GM19467 (cell line): ENCODE measurements around the gene SLC12A7.

Experiments used
- ATAC-seq: cut with Tn5 transposase; IDR thresholded peaks from one replicate; pipeline ENCODE4 v1.9.1; 2021; ENCODE audit warnings: mild to moderate bottlenecking, moderate library complexity; ENCODE audit not compliant: unreplicated experiment

The SLC12A7 gene

GRCh38 chr5:1038417-1039209 lies 73.2 kb downstream of the SLC12A7 start:
- no peak for ATAC-seq

GRCh38 chr5:1037671-1038416 lies 74.0 kb downstream of the SLC12A7 start:
- no peak for ATAC-seq

GRCh38 chr5:1037123-1037670 lies 74.7 kb downstream of the SLC12A7 start:
- ATAC-seq = no peak

GRCh38 chr5:1036504-1037122 lies 75.2 kb downstream of the SLC12A7 start:
- ATAC-seq = no peak

GRCh38 chr5:1035421-1036405 lies 76.2 kb downstream of the SLC12A7 start:
- ATAC-seq = no peak

- ATAC-seq = no peak
Observed at GRCh38 chr5:1034986-1035385, 76.9 kb downstream of the SLC12A7 start.

- ATAC-seq = no peak
Observed at GRCh38 chr5:1034421-1034905, 77.4 kb downstream of the SLC12A7 start.

GRCh38 chr5:1033606-1034420 lies 78.0 kb downstream of the SLC12A7 start:
- no peak for ATAC-seq

GRCh38 chr5:1033178-1033577 lies 78.7 kb downstream of the SLC12A7 start:
- ATAC-seq = no peak

GRCh38 chr5:1032551-1033027 lies 79.3 kb downstream of the SLC12A7 start:
- ATAC-seq = no peak

- ATAC-seq = no peak
Observed at GRCh38 chr5:1032011-1032410, 79.9 kb downstream of the SLC12A7 start.

- no peak for ATAC-seq
Observed at GRCh38 chr5:1031306-1031959, 80.4 kb downstream of the SLC12A7 start.

GRCh38 chr5:1030801-1031271 lies 81.0 kb downstream of the SLC12A7 start:
- ATAC-seq = no peak

- no peak for ATAC-seq
Observed at GRCh38 chr5:1029945-1030625, 81.8 kb downstream of the SLC12A7 start.

GRCh38 chr5:1029282-1029944 lies 82.5 kb downstream of the SLC12A7 start:
- ATAC-seq = no peak

GRCh38 chr5:1028481-1029281 lies 83.2 kb downstream of the SLC12A7 start:
- ATAC-seq = no peak
